Mononuclear cell (primary cell): ENCODE results near the gene ICA1L. TPM values are rescaled to one million over a fixed set of nuclear protein-coding genes. Genes with fewer than 3 reads are reported as not detected.

Experiments
- H3K27me3 ChIP-seq: 2 replicates; pipeline ENCODE4 v1.6.0; 2011; ENCODE audit warnings: low read length, control low read depth; ENCODE audit not compliant: insufficient read depth
- H3K4me1 ChIP-seq: 2 replicates; pipeline ENCODE4 v1.5.1; 2011; ENCODE audit warnings: mild to moderate bottlenecking, low read length, control low read depth; ENCODE audit not compliant: insufficient read depth
- H3K4me3 ChIP-seq: 2 replicates; pipeline ENCODE4 v1.5.1; 2011; ENCODE audit warnings: mild to moderate bottlenecking, low read length, moderate library complexity
- H3K9me3 ChIP-seq: 2 replicates; pipeline ENCODE4 v1.5.1; 2011; ENCODE audit warnings: low read depth, mild to moderate bottlenecking, control low read depth, low read length
- total RNA-seq: library from RNA; depleted of rRNA; stranded (reverse); fragments of >200 nt; gene quantifications from one replicate; pipeline ENCODE4 v1.2.3, GENCODE V29; 2012

Gene ICA1L
- total RNA-seq, 1 donor, result 3.4 TPM

GRCh38 chr2:202754936-202755335, 116.6 kb downstream of the ICA1L start:
- peaks cover 10% of the 10 kb centered on the region for H3K4me1 ChIP-seq
- no peaks in the 10 kb centered on the region for H3K9me3 ChIP-seq
- H3K27me3 ChIP-seq, result no peaks in the 10 kb centered on the region
- H3K4me3 ChIP-seq, result no peak overlapping the region

DNA sequence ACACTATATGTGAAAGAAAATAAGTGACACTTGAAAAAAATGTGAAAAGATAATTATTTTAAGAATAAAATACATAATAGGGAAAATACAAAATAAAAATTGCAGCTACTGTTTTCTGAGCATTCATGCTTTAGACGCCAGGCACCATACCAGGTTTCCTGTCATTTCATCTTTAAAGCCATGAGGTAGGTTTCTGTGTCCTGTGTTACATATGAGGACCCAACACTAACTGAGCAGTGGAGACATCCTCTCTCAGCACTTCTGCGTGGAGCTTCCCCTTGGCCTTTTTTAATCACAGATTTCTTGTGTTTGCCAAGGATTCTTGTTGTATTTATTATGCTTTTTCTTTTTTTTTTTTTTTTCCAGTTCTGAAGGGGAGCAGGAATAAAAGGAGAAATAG, 119.5 kb downstream of the ICA1L start:
- no peaks in the 10 kb centered on the region for H3K9me3 ChIP-seq
- H3K27me3 ChIP-seq, result no peaks in the 10 kb centered on the region
- H3K4me1 ChIP-seq, result peaks cover 11% of the 10 kb centered on the region
- H3K4me3 ChIP-seq, result no peak overlapping the region

GRCh38 chr2:202750763-202751427, 120.7 kb downstream of the ICA1L start:
- Histone ChIP-seq H3K4me3 (no peak overlapping the region), H3K27me3 (no peaks in the 10 kb centered on the region), H3K9me3 (peaks cover 7% of the 10 kb centered on the region), H3K4me1 (peaks cover 11% of the 10 kb centered on the region)

GRCh38 chr2:202749477-202749876, 122.1 kb downstream of the ICA1L start:
- H3K27me3 ChIP-seq, result no peaks in the 10 kb centered on the region
- peaks cover 7% of the 10 kb centered on the region for H3K9me3 ChIP-seq
- H3K4me3 ChIP-seq, result no peak overlapping the region
- peaks cover 11% of the 10 kb centered on the region for H3K4me1 ChIP-seq

GRCh38 chr2:202743613-202744012, 128.0 kb downstream of the ICA1L start:
- Histone ChIP-seq H3K9me3 (peaks cover 31% of the 10 kb centered on the region), H3K4me1 (no peaks in the 10 kb centered on the region), H3K27me3 (no peaks in the 10 kb centered on the region), H3K4me3 (no peak overlapping the region)

- Histone ChIP-seq H3K9me3 (no peaks in the 10 kb centered on the region), H3K4me3 (no peak overlapping the region), H3K4me1 (no peaks in the 10 kb centered on the region), H3K27me3 (no peaks in the 10 kb centered on the region)
These were observed 134.7 kb downstream of the ICA1L start for GRCh38 chr2:202736826-202737225.

DNA sequence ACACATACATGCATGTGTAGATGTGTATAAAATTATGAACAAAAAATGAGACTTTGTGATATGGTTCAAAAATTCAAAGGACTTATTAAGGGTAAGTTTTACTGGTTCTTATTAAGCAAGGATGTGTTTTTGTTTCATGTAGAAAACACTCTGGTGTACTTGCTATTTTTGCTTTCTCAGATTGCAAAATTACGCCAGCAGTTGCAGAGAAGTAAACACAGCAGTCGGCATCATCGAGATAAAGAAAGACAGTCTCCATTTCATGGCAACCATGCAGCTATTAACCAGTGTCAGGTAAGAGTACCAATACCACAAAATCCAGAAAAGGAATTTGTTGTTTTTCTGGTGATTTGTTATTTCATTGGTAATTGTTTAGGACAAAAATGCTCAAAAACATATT, 145.5 kb downstream of the ICA1L start:
- peaks cover 6% of the 10 kb centered on the region for H3K4me1 ChIP-seq
- H3K9me3 ChIP-seq, result no peaks in the 10 kb centered on the region
- no peaks in the 10 kb centered on the region for H3K27me3 ChIP-seq
- H3K4me3 ChIP-seq, result no peak overlapping the region

DNA sequence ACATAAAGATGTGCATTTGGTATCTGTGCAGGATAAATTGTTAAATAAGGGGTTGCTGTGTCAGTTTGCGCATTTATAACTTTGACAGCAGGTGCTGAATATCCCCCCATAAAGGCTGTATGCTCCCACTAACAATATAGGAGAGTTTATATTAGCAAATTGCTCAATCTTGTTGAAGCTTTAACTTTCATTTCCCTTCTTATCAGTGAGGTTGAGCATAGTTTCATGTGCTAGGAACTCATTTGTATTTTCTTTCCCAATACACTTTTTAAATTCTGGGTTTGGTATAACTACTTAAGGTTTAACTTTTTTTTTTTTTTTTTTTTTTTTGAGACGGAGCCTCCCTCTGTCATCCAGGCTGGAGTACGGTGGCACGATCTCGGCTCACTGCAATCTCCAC, 147.8 kb downstream of the ICA1L start:
- H3K4me3 ChIP-seq, result no peak overlapping the region
- H3K4me1 ChIP-seq, result peaks cover 6% of the 10 kb centered on the region
- H3K9me3 ChIP-seq, result no peaks in the 10 kb centered on the region
- H3K27me3 ChIP-seq, result no peaks in the 10 kb centered on the region

Other genes with a start within 250 kb of the ICA1L start
- 31.1 TPM for gene FAM117B, start 236.8 kb downstream of the ICA1L start, total RNA-seq
- gene WDR12, start 39.9 kb upstream of the ICA1L start, total RNA-seq, result 4.2 TPM
- 12.5 TPM for gene CARF, start 40.5 kb upstream of the ICA1L start, total RNA-seq
- 8.4 TPM for gene NBEAL1, start 143.1 kb upstream of the ICA1L start, total RNA-seq